Keratinocyte (primary cell): ENCODE data around the gene LRRC27. TPM values are rescaled to one million over a fixed set of nuclear protein-coding genes. Genes with fewer than 3 reads are reported as not detected.
"Not testable (repeated sequence)": the region's sequence is repeated elsewhere in the genome, so short reads cannot be mapped to it uniquely, and the experiment has no call there.

Experiments used
- DNase-seq: peaks from one replicate; pipeline ENCODE4 v3.0.0-alpha.2; 2011; ENCODE audit warnings: low read depth, missing footprints, low spot score
- FAIRE-seq: peaks from 2 replicates; lab custom pipeline; 2011; peaks lifted over from hg19 to GRCh38; lab: Jason Lieb, UNC
- H2AFZ ChIP-seq: 2 replicates; pipeline ENCODE4 v1.6.0; 2012; ENCODE audit warnings: low read length, control low read depth, inconsistent platforms; ENCODE audit not compliant: control insufficient read depth
- H3K27ac ChIP-seq: 2 replicates; pipeline ENCODE4 v1.5.1; 2011; ENCODE audit warnings: low read length; ENCODE audit not compliant: control insufficient read depth, insufficient read depth
- H3K27me3 ChIP-seq: 3 replicates; pipeline ENCODE4 v1.6.0; 2011; ENCODE audit warnings: low read length; ENCODE audit not compliant: control insufficient read depth, insufficient read depth; ENCODE audit errors: extremely low read depth
- H3K36me3 ChIP-seq, 2 experiments: 2 replicates in 1 of 2; 3 replicates in 1 of 2; pipeline ENCODE4 v1.5.1; 2011; ENCODE audit warnings: low read length in 2 of 2, mild to moderate bottlenecking in 1 of 2; ENCODE audit not compliant: control insufficient read depth in 2 of 2, insufficient read depth in 2 of 2; ENCODE audit errors: extremely low read depth in 1 of 2
- H3K4me1 ChIP-seq: 3 replicates; pipeline ENCODE4 v1.5.1; 2011; ENCODE audit warnings: low read length; ENCODE audit not compliant: control insufficient read depth, insufficient read depth; ENCODE audit errors: extremely low read depth
- H3K4me2 ChIP-seq: 3 replicates; pipeline ENCODE4 v1.6.0; 2011; ENCODE audit warnings: low read depth, low read length; ENCODE audit not compliant: control insufficient read depth, insufficient read depth; ENCODE audit errors: extremely low read depth
- H3K4me3 ChIP-seq, 3 experiments: fragments of 200-600 bp in 1 of 3; sonication (generic) in 1 of 3; 2 replicates in 2 of 3; 3 replicates in 1 of 3; pipeline ENCODE4 v1.5.1; 2011 to 2016; ENCODE audit warnings: low read length in 3 of 3, mild to moderate bottlenecking in 3 of 3, control low read depth in 2 of 3, inconsistent platforms in 1 of 3, low read depth in 1 of 3, mixed read lengths in 1 of 3, mixed run types in 1 of 3, moderate library complexity in 1 of 3; ENCODE audit not compliant: control insufficient read depth in 2 of 3, insufficient read depth in 2 of 3; ENCODE audit errors: extremely low read depth in 1 of 3
- H3K79me2 ChIP-seq: 2 replicates; pipeline ENCODE4 v1.6.0; 2012; ENCODE audit warnings: low read length; ENCODE audit not compliant: control insufficient read depth, insufficient read depth
- H3K9ac ChIP-seq: 3 replicates; pipeline ENCODE4 v1.6.0; 2011; ENCODE audit warnings: low read length; ENCODE audit not compliant: control insufficient read depth, insufficient read depth; ENCODE audit errors: extremely low read depth
- H3K9me1 ChIP-seq: 3 replicates; pipeline ENCODE4 v1.6.0; 2011; ENCODE audit warnings: low read length; ENCODE audit not compliant: control insufficient read depth, insufficient read depth; ENCODE audit errors: extremely low read depth
- H3K9me3 ChIP-seq: 2 replicates; pipeline ENCODE4 v1.5.1; 2012; ENCODE audit warnings: low read depth, low read length; ENCODE audit not compliant: control insufficient read depth
- H4K20me1 ChIP-seq: 3 replicates; pipeline ENCODE4 v1.6.0; 2011; ENCODE audit warnings: low read length; ENCODE audit not compliant: control insufficient read depth, insufficient read depth; ENCODE audit errors: extremely low read depth
- CTCF ChIP-seq, 3 experiments: IDR thresholded peaks in 1 of 3; conservative IDR thresholded peaks in 1 of 3; optimal IDR thresholded peaks in 1 of 3; 2 replicates in 2 of 3; 3 replicates in 1 of 3; pipeline versions ENCODE3 to v1.5.1; 2011; ENCODE audit warnings: low read length in 3 of 3, mild to moderate bottlenecking in 3 of 3, moderate library complexity in 2 of 3, control low read depth in 1 of 3, inconsistent platforms in 1 of 3; ENCODE audit not compliant: insufficient read depth in 2 of 3; ENCODE audit errors: extremely low read depth in 1 of 3
- EZH2 ChIP-seq: IDR thresholded peaks from one replicate; pipeline ENCODE4 v1.6.1; 2012; ENCODE audit warnings: inconsistent platforms, mild to moderate bottlenecking, low read length, moderate library complexity
- dilution Hi-C: fragments of 300-500 bp; cut with MboI; formaldehyde crosslinking; loops from one replicate; pipeline ENCODE4 v1.7.0; 2020; ENCODE audit warnings: low sequenced_read_pairs; ENCODE audit not compliant: extremely low pct_ligation_motif_present
- polyA plus RNA-seq, 5 experiments: library from polyadenylated mRNA; depleted of rRNA in 3 of 5; stranded (reverse) in 3 of 5; stranded (forward) in 1 of 5; unstranded in 1 of 5; fragments of >200 nt; gene quantifications; 1 replicate in 1 of 5; 2 replicates in 3 of 5; 3 replicates in 1 of 5; pipeline versions ENCODE4 v1.2.1 to v1.2.3, GENCODE V29; 2011 to 2012; ENCODE audit warnings: missing spikeins in 2 of 5, low read depth in 1 of 5, low replicate concordance in 1 of 5

The LRRC27 gene
- polyA plus RNA-seq, 1 donor (not counting 4 experiments of a cell fraction or from before 2014, with no cell fraction given), result 3.0 TPM

DNA sequence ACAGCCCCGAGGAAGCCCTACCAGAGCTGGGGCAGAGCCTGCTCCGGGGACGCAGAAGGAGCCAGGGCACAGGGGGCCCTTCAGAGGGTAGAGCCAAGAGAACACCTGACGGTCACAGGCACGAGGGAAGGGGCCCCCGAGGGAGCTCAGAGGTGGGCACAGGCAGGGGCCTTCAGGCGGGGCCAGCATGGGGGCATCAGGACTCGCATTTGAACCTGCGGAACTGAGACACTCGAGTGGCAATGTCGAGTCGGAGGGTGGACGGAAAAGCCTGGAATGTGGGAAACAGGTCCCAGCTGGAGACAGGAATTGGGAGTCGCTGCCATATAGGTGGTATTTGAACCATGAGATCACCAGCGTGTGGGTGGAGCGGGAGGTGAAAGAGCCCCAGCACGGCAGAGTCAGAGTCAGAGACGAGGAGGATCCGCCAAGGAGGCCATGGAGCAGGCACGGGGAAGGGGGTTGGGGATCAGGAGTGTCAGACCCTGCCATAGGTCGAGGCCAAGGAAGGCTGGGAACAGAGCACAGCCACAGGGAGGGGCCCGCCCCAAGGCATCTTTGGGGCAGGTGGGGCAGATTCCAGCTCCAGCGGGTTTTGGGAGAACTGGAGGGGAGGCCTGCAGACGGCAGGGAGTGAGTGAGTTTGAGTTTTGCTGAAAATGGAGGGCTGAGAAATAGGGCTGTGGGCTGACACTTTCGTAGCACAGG, 38.0 kb upstream of the LRRC27 start:
- H3K9me3 ChIP-seq, result no peaks in the 10 kb centered on the region
- no peak overlapping the region for H3K9ac ChIP-seq
- H3K4me2 ChIP-seq, result no peak overlapping the region
- H3K4me1 ChIP-seq, result no peaks in the 10 kb centered on the region
- H2AFZ ChIP-seq, result no peak overlapping the region
- H3K79me2 ChIP-seq, result no peaks in the 10 kb centered on the region
- no peak overlapping the region for H3K27ac ChIP-seq
- TF ChIP-seq CTCF (optimal IDR thresholded peaks at IDR 0.05 in 1 of 3, IDR thresholded peaks at IDR 0.05 in 1 of 3, conservative IDR thresholded peaks at IDR 0.05 in 1 of 3; ENCODE audit: extremely low read depth in 1 of 3, insufficient read depth in 2 of 3, low read length in 3 of 3), result no peak
- TF ChIP-seq EZH2, result no peak
- no peak overlapping the region for H3K4me3 ChIP-seq
- FAIRE-seq (no peak), DNase-seq (no peak)
- dilution Hi-C loops, result no loop called here
- H3K9me1 ChIP-seq, result no peaks in the 10 kb centered on the region
- no peaks in the 10 kb centered on the region for H3K36me3 ChIP-seq
- no peaks in the 10 kb centered on the region for H3K27me3 ChIP-seq
- H4K20me1 ChIP-seq, result no peaks in the 10 kb centered on the region

GRCh38 chr10:132294561-132295318, 37.3 kb upstream of the LRRC27 start:
- H3K9me1 ChIP-seq, result no peaks in the 10 kb centered on the region
- dilution Hi-C loops, result no loop called here
- H3K4me1 ChIP-seq, result no peaks in the 10 kb centered on the region
- no peak overlapping the region for H3K27ac ChIP-seq
- no peak for TF ChIP-seq EZH2
- no peak for TF ChIP-seq CTCF (optimal IDR thresholded peaks at IDR 0.05 in 1 of 3, IDR thresholded peaks at IDR 0.05 in 1 of 3, conservative IDR thresholded peaks at IDR 0.05 in 1 of 3; ENCODE audit: extremely low read depth in 1 of 3, insufficient read depth in 2 of 3, low read length in 3 of 3)
- no peak for DNase-seq
- H3K9ac ChIP-seq, result no peak overlapping the region
- H3K27me3 ChIP-seq, result no peaks in the 10 kb centered on the region
- no peak overlapping the region for H3K4me2 ChIP-seq
- no peaks in the 10 kb centered on the region for H3K79me2 ChIP-seq
- no peak for FAIRE-seq
- H3K36me3 ChIP-seq, result no peaks in the 10 kb centered on the region
- H3K4me3 ChIP-seq, result no peak overlapping the region
- H3K9me3 ChIP-seq, result no peaks in the 10 kb centered on the region
- no peak overlapping the region for H2AFZ ChIP-seq
- no peaks in the 10 kb centered on the region for H4K20me1 ChIP-seq

- H3K9me1 ChIP-seq, H4K20me1 ChIP-seq, H2AFZ ChIP-seq, DNase-seq, dilution Hi-C loops, H3K36me3 ChIP-seq, H3K27ac ChIP-seq, H3K9me3 ChIP-seq, FAIRE-seq, H3K79me2 ChIP-seq, H3K4me2 ChIP-seq, H3K9ac ChIP-seq, H3K27me3 ChIP-seq, H3K4me3 ChIP-seq, H3K4me1 ChIP-seq: not testable (repeated sequence)
Observed at GRCh38 chr10:132295481-132295880, 36.5 kb upstream of the LRRC27 start.
